OCI-LY1 (cell line): Measurements from ENCODE around the gene TES.

Source experiments
- H2AFZ ChIP-seq: fragments of 200-600 bp; sonication (generic), shearing (Covaris generic); 2 replicates; pipeline ENCODE4 v1.6.0; 2014; ENCODE audit warnings: antibody characterized with exemption, mild to moderate bottlenecking, low read length
- H3F3A ChIP-seq: fragments of 200-600 bp; sonication (generic), shearing (Covaris generic); 2 replicates; pipeline ENCODE4 v1.6.0; 2014; ENCODE audit warnings: mild to moderate bottlenecking, antibody characterized with exemption, low read length, moderate library complexity; ENCODE audit not compliant: insufficient read depth
- H3K27ac ChIP-seq: fragments of 200-600 bp; sonication (generic); 2 replicates; pipeline ENCODE4 v1.5.1; 2014; ENCODE audit warnings: low read length, mixed run types, mild to moderate bottlenecking, low read depth; ENCODE audit not compliant: poor library complexity, severe bottlenecking
- H3K27me3 ChIP-seq: fragments of 200-600 bp; sonication (generic); 2 replicates; pipeline ENCODE4 v1.6.0; 2014; ENCODE audit warnings: antibody characterized with exemption, mild to moderate bottlenecking, low read length, moderate library complexity; ENCODE audit not compliant: insufficient read depth
- H3K36me3 ChIP-seq: fragments of 200-600 bp; sonication (generic); 2 replicates; pipeline ENCODE4 v1.6.1; 2014; ENCODE audit warnings: mild to moderate bottlenecking, antibody characterized with exemption, low read length, moderate library complexity, mixed read lengths; ENCODE audit not compliant: insufficient read depth
- H3K4me1 ChIP-seq: fragments of 200-600 bp; sonication (generic); 2 replicates; pipeline ENCODE4 v1.5.1; 2014; ENCODE audit warnings: mild to moderate bottlenecking, low read length, moderate library complexity; ENCODE audit not compliant: insufficient read depth, severe bottlenecking
- H3K4me2 ChIP-seq: fragments of 200-600 bp; sonication (generic), shearing (Covaris generic); 2 replicates; pipeline ENCODE4 v1.6.1; 2014; ENCODE audit warnings: low read length
- H3K4me3 ChIP-seq: fragments of 200-600 bp; sonication (generic); 2 replicates; pipeline ENCODE4 v1.5.1; 2014; ENCODE audit warnings: low read length, low read depth, mild to moderate bottlenecking, mixed read lengths; ENCODE audit not compliant: poor library complexity, severe bottlenecking
- H3K79me2 ChIP-seq: fragments of 200-600 bp; shearing (Covaris generic); 2 replicates; pipeline ENCODE4 v1.6.1; 2016; ENCODE audit warnings: mixed run types, low read length, mixed read lengths; ENCODE audit not compliant: insufficient read depth
- H3K9ac ChIP-seq: fragments of 200-600 bp; sonication (generic), shearing (Covaris generic); 2 replicates; pipeline ENCODE4 v1.6.1; 2014; ENCODE audit warnings: mild to moderate bottlenecking, low read length, mixed read lengths
- H3K9me2 ChIP-seq: fragments of 200-600 bp; sonication (generic), shearing (Covaris generic); 2 replicates; pipeline ENCODE4 v1.6.1; 2014; ENCODE audit warnings: low read depth, mild to moderate bottlenecking, low read length, mixed read lengths
- H3K9me3 ChIP-seq: fragments of 200-600 bp; shearing (Covaris generic); 2 replicates; pipeline ENCODE4 v1.6.1; 2014; ENCODE audit warnings: low read length, mixed read lengths
- H4K20me1 ChIP-seq: fragments of 200-600 bp; sonication (generic), shearing (Covaris generic); 2 replicates; pipeline ENCODE4 v1.6.0; 2016; ENCODE audit warnings: mild to moderate bottlenecking, low read length; ENCODE audit not compliant: insufficient read depth
- EZH2 ChIP-seq: fragments of 200-600 bp; sonication (generic), shearing (Covaris generic); IDR thresholded peaks from 2 replicates; pipeline ENCODE4 v1.8.0; 2017; ENCODE audit warnings: borderline replicate concordance, mixed run types, mild to moderate bottlenecking, antibody characterized with exemption, low read length, moderate library complexity, mixed read lengths
- TF ChIP-seq, protein P1 (sequence below): fragments of 200-600 bp; sonication (generic), shearing (Covaris generic); IDR thresholded peaks from 2 replicates; pipeline ENCODE4 v1.5.1; 2017; ENCODE audit warnings: mild to moderate bottlenecking, antibody characterized with exemption, low read length, moderate library complexity, mixed read lengths

TES gene

DNA sequence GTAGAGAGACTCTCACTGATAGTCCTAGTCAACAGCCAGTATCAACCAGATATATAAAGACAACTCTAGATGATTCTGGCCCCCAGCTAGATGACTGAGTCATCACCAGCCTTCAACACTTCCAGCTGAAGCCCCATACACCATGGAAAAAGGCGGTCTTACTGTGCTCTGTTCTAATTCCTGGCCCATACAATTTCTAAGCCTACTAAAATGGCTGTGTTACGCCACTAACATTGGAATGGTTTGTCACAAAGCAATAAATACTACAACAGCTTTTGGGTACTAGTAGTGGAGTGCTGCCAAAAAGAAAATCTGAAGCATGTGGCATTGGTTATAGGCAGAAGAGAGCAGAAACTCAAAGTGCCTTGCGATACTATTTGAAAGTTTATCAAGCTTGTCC is 13.0 kb upstream of the TES start:
- Histone ChIP-seq H3K4me1 (no peaks in the 10 kb centered on the region), H3K9me3 (no peaks in the 10 kb centered on the region), H3K27me3 (no peaks in the 10 kb centered on the region), H3K9me2 (no peaks in the 10 kb centered on the region), H4K20me1 (no peaks in the 10 kb centered on the region), H2AFZ (no peak overlapping the region), H3K27ac (no peak overlapping the region), H3K4me3 (no peak overlapping the region), H3F3A (no peaks in the 10 kb centered on the region), H3K9ac (no peak overlapping the region), H3K4me2 (no peak overlapping the region), H3K79me2 (no peaks in the 10 kb centered on the region), H3K36me3 (no peaks in the 10 kb centered on the region)
- TF ChIP-seq, protein P1, sequence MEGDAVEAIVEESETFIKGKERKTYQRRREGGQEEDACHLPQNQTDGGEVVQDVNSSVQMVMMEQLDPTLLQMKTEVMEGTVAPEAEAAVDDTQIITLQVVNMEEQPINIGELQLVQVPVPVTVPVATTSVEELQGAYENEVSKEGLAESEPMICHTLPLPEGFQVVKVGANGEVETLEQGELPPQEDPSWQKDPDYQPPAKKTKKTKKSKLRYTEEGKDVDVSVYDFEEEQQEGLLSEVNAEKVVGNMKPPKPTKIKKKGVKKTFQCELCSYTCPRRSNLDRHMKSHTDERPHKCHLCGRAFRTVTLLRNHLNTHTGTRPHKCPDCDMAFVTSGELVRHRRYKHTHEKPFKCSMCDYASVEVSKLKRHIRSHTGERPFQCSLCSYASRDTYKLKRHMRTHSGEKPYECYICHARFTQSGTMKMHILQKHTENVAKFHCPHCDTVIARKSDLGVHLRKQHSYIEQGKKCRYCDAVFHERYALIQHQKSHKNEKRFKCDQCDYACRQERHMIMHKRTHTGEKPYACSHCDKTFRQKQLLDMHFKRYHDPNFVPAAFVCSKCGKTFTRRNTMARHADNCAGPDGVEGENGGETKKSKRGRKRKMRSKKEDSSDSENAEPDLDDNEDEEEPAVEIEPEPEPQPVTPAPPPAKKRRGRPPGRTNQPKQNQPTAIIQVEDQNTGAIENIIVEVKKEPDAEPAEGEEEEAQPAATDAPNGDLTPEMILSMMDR, result no peak
- TF ChIP-seq EZH2, result no peak

DNA sequence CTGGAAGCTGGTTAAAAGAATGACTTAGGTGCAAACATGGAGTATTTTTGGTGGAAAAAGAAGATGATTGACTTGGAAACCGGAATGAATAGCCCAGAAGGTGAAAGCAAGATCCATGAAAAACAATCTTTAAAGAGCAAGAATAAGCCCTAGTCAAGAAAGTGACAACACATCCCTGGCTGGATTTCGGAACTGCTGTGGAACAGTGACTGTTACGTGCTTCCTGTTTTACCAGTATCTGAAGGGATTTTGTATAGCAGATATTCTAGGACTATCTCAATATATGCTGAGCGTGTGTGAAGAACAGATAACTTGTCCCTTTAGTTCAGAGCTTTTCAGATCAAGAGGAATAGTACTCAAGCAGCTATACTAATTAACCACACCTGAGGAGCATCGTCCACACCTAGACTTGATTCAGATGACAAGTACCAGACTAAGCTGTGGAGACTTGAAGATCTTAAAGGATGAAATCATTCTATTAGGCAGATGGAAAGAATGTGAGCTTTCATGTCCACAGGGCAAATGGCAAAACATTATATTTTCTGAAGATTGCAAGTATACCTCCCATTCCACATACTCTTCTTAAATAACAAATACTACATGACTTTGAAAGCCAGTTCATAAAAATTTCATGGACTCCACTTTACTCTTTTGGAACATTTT is 11.5 kb upstream of the TES start:
- Histone ChIP-seq H3K9me3 (no peaks in the 10 kb centered on the region), H3K36me3 (no peaks in the 10 kb centered on the region), H3F3A (no peaks in the 10 kb centered on the region), H3K9me2 (no peaks in the 10 kb centered on the region), H3K9ac (no peak overlapping the region), H3K4me3 (no peak overlapping the region), H3K79me2 (no peaks in the 10 kb centered on the region), H3K4me1 (no peaks in the 10 kb centered on the region), H3K27me3 (no peaks in the 10 kb centered on the region), H2AFZ (no peak overlapping the region), H3K4me2 (no peak overlapping the region), H3K27ac (no peak overlapping the region), H4K20me1 (no peaks in the 10 kb centered on the region)
- TF ChIP-seq, protein P1, result no peak
- TF ChIP-seq EZH2, result no peak

DNA sequence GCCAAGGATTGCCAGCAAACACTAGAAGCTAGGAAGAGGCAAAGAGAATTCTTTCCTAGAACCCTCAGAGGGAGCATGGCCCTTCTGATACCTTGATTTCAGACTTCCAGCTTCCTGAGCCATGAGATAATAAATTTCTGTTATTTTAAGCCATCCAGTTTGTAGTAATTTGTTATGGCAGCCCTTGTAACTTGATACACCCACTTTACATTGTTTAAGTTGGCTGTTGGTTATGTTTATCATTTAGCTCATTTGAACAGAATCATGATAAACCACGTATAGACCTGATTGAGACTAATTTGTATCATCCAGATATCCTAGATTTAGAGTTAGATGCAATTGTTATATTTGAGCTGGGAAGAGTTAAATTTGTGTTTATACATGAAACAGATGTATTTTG is 9.4 kb upstream of the TES start:
- TF ChIP-seq, protein P1, result no peak
- TF ChIP-seq EZH2, result no peak
- Histone ChIP-seq H3K27ac (no peak overlapping the region), H3K4me2 (no peak overlapping the region), H3F3A (no peaks in the 10 kb centered on the region), H3K9ac (no peak overlapping the region), H2AFZ (no peak overlapping the region), H3K4me1 (no peaks in the 10 kb centered on the region), H3K9me3 (no peaks in the 10 kb centered on the region), H3K4me3 (no peak overlapping the region), H3K9me2 (no peaks in the 10 kb centered on the region), H3K27me3 (no peaks in the 10 kb centered on the region), H3K79me2 (no peaks in the 10 kb centered on the region), H4K20me1 (no peaks in the 10 kb centered on the region), H3K36me3 (no peaks in the 10 kb centered on the region)
